ENCODE results near the gene CBR1.

- TF ChIP-seq CTCF (IDR thresholded peaks at IDR 0.05) (no peak), POLR2AphosphoS5 (IDR thresholded peaks at IDR 0.05) (no peak), EP300 (IDR thresholded peaks at IDR 0.05) (no peak)
Measured at GRCh38 chr21:36021251-36021837, 48.5 kb upstream of the CBR1 start.
